Trophoblast cell (in vitro differentiated cells and primary cell): Measurements from ENCODE around the gene MAPK14.

Source experiments
- DNase-seq, 2 donors: peaks; one replicate each; pipeline ENCODE4 v3.0.0-alpha.2; 2016
- H2AFZ ChIP-seq: 2 replicates; pipeline ENCODE4 v1.6.1; 2013; ENCODE audit warnings: low read length, moderate library complexity, mild to moderate bottlenecking; ENCODE audit not compliant: insufficient read depth, poor library complexity
- H2AK5ac ChIP-seq: 2 replicates; pipeline ENCODE4 v1.6.1; 2013; ENCODE audit warnings: mild to moderate bottlenecking, low read length
- H2BK120ac ChIP-seq: 2 replicates; pipeline ENCODE4 v1.6.1; 2013; ENCODE audit warnings: low read length, mild to moderate bottlenecking, moderate library complexity; ENCODE audit not compliant: insufficient read depth, poor library complexity
- H2BK12ac ChIP-seq: 2 replicates; pipeline ENCODE4 v1.6.1; 2013; ENCODE audit warnings: mild to moderate bottlenecking, low read length, moderate library complexity
- H2BK5ac ChIP-seq: 2 replicates; pipeline ENCODE4 v1.6.1; 2013; ENCODE audit warnings: low read length, low read depth, moderate library complexity, mild to moderate bottlenecking; ENCODE audit not compliant: poor library complexity
- H3K14ac ChIP-seq: 2 replicates; pipeline ENCODE4 v1.6.1; 2013; ENCODE audit warnings: mild to moderate bottlenecking, low read length
- H3K18ac ChIP-seq: 2 replicates; pipeline ENCODE4 v1.6.1; 2013; ENCODE audit warnings: mild to moderate bottlenecking, low read length
- H3K23ac ChIP-seq: 2 replicates; pipeline ENCODE4 v1.6.1; 2013; ENCODE audit warnings: low read length
- H3K27ac ChIP-seq: 2 replicates; pipeline ENCODE4 v1.5.1; 2013; ENCODE audit warnings: low read depth, mild to moderate bottlenecking, inconsistent platforms, low read length, moderate library complexity
- H3K27me3 ChIP-seq: 2 replicates; pipeline ENCODE4 v1.6.1; 2013; ENCODE audit warnings: inconsistent platforms, mild to moderate bottlenecking, low read length, moderate library complexity; ENCODE audit not compliant: insufficient read depth
- H3K36me3 ChIP-seq, 2 experiments: 1 replicate in 1 of 2; 2 replicates in 1 of 2; pipeline ENCODE4 v1.6.1; 2013; ENCODE audit warnings: low read length in 2 of 2, mild to moderate bottlenecking in 2 of 2, moderate library complexity in 1 of 2; ENCODE audit not compliant: insufficient read depth in 2 of 2, control insufficient read depth in 1 of 2
- H3K4ac ChIP-seq: 2 replicates; pipeline ENCODE4 v1.6.1; 2013; ENCODE audit warnings: low read depth, mild to moderate bottlenecking, low read length, moderate library complexity
- H3K4me1 ChIP-seq, 2 experiments: 1 replicate in 1 of 2; 2 replicates in 1 of 2; pipeline ENCODE4 v1.6.1; 2013; ENCODE audit warnings: low read length in 2 of 2, mild to moderate bottlenecking in 2 of 2, moderate library complexity in 1 of 2; ENCODE audit not compliant: insufficient read depth in 2 of 2, control insufficient read depth in 1 of 2
- H3K4me2 ChIP-seq: 2 replicates; pipeline ENCODE4 v1.6.1; 2013; ENCODE audit warnings: inconsistent platforms, mild to moderate bottlenecking, low read length, moderate library complexity
- H3K4me3 ChIP-seq: 2 replicates; pipeline ENCODE4 v1.5.1; 2013; ENCODE audit warnings: mild to moderate bottlenecking, low read depth, low read length, inconsistent platforms
- H3K79me1 ChIP-seq: one replicate; pipeline ENCODE4 v1.6.1; 2013; ENCODE audit warnings: low read length
- H3K79me2 ChIP-seq: 2 replicates; pipeline ENCODE4 v1.6.1; 2013; ENCODE audit warnings: low read length, mild to moderate bottlenecking; ENCODE audit not compliant: control insufficient read depth, insufficient read depth, poor library complexity
- H3K9ac ChIP-seq: 2 replicates; pipeline ENCODE4 v1.6.1; 2013; ENCODE audit warnings: mild to moderate bottlenecking, low read length
- H3K9me3 ChIP-seq: 2 replicates; pipeline ENCODE4 v1.6.1; 2013; ENCODE audit warnings: low read depth, mild to moderate bottlenecking, control low read depth, inconsistent platforms, low read length; ENCODE audit not compliant: insufficient read depth
- H4K12ac ChIP-seq: 2 replicates; pipeline ENCODE4 v1.6.1; 2013; ENCODE audit warnings: low read depth, mild to moderate bottlenecking, low read length, moderate library complexity
- H4K8ac ChIP-seq: 2 replicates; pipeline ENCODE4 v1.6.1; 2013; ENCODE audit warnings: low read depth, mild to moderate bottlenecking, low read length, moderate library complexity
- H4K91ac ChIP-seq: one replicate; pipeline ENCODE4 v1.6.1; 2013; ENCODE audit warnings: low read depth, mild to moderate bottlenecking, low read length, moderate library complexity
- WGBS: extraction: QIAGEN DNeasy Blood & Tissue Kit; methylation state at CpG from one replicate; pipeline ENCODE4 v1.1.7; 2013; ENCODE audit warnings: missing lambda C conversion rate; ENCODE audit not compliant: insufficient read length, insufficient coverage; ENCODE audit errors: extremely low coverage; 5-methylcytosine and 5-hydroxymethylcytosine counted together

The MAPK14 gene

GRCh38 chr6:36050947-36051710 is 23.5 kb downstream of the MAPK14 start:
- Histone ChIP-seq H3K27me3 (no peaks in the 10 kb centered on the region), H3K23ac (no peak overlapping the region), H2AFZ (no peak overlapping the region), H3K9me3 (no peaks in the 10 kb centered on the region), H3K4me1 (no peaks in the 10 kb centered on the region), H4K12ac (no peak overlapping the region), H3K79me2 (peaks cover 3% of the 10 kb centered on the region), H2AK5ac (no peak overlapping the region), H3K79me1 (no peaks in the 10 kb centered on the region), H4K8ac (no peak overlapping the region), H2BK120ac (no peak overlapping the region), H2BK5ac (no peak overlapping the region), H3K27ac (no peak overlapping the region), H3K4me2 (no peak overlapping the region), H3K9ac (no peak overlapping the region), H3K4ac (no peak overlapping the region), H3K18ac (no peak overlapping the region), H3K14ac (no peak overlapping the region), H4K91ac (no peak overlapping the region), H3K36me3 (peaks cover 2 to 6% of the 10 kb centered on the region in 2 experiments), H2BK12ac (no peak overlapping the region), H3K4me3 (no peak overlapping the region)
- WGBS = no CpG with 5 or more reads among the region's 16 CpGs
- DNase-seq = no peak

GRCh38 chr6:36052097-36052496 is 24.5 kb downstream of the MAPK14 start:
- no peak overlapping the region for H3K18ac ChIP-seq

GRCh38 chr6:36053878-36054277 is 26.3 kb downstream of the MAPK14 start:
- no CpG with 5 or more reads among the region's 2 CpGs for WGBS
- H3K14ac ChIP-seq = no peak overlapping the region

More at GRCh38 chr6:36052097-36052496, 24.5 kb downstream of the MAPK14 start:
- H3K36me3 ChIP-seq = peaks cover 2 to 4% of the 10 kb centered on the region in 2 experiments
- no peak overlapping the region for H4K91ac ChIP-seq
- no peak overlapping the region for H2BK5ac ChIP-seq
- no peak overlapping the region for H2AFZ ChIP-seq
- H3K27ac ChIP-seq = no peak overlapping the region
- DNase-seq = no peak
- no peaks in the 10 kb centered on the region for H3K4me1 ChIP-seq
- no peaks in the 10 kb centered on the region for H3K27me3 ChIP-seq
- no peaks in the 10 kb centered on the region for H3K79me2 ChIP-seq
- WGBS = no CpG with 5 or more reads among the region's 2 CpGs
- no peak overlapping the region for H3K14ac ChIP-seq
- H4K8ac ChIP-seq = no peak overlapping the region
- no peaks in the 10 kb centered on the region for H3K79me1 ChIP-seq
- H3K4ac ChIP-seq = no peak overlapping the region
- no peak overlapping the region for H2AK5ac ChIP-seq
- H3K4me3 ChIP-seq = no peak overlapping the region
- H2BK12ac ChIP-seq = no peak overlapping the region
- no peak overlapping the region for H2BK120ac ChIP-seq
- no peaks in the 10 kb centered on the region for H3K9me3 ChIP-seq
- no peak overlapping the region for H4K12ac ChIP-seq
- no peak overlapping the region for H3K23ac ChIP-seq
- H3K4me2 ChIP-seq = no peak overlapping the region
- H3K9ac ChIP-seq = no peak overlapping the region

GRCh38 chr6:36054415-36054814 is 26.8 kb downstream of the MAPK14 start:
- H2AFZ ChIP-seq = no peak overlapping the region
- H3K9me3 ChIP-seq = no peaks in the 10 kb centered on the region
- no peak overlapping the region for H3K9ac ChIP-seq
- no peak overlapping the region for H3K4me3 ChIP-seq
- H3K36me3 ChIP-seq = peaks cover 2 to 4% of the 10 kb centered on the region in 2 experiments
- no peak overlapping the region for H4K8ac ChIP-seq
- no peak overlapping the region for H2AK5ac ChIP-seq
- H3K79me1 ChIP-seq = no peaks in the 10 kb centered on the region
- no peak overlapping the region for H2BK120ac ChIP-seq
- H2BK5ac ChIP-seq = no peak overlapping the region
- H3K4me2 ChIP-seq = no peak overlapping the region
- H3K14ac ChIP-seq = no peak overlapping the region
- no peak overlapping the region for H4K91ac ChIP-seq
- no peak overlapping the region for H4K12ac ChIP-seq
- H3K27me3 ChIP-seq = no peaks in the 10 kb centered on the region
- no peak for DNase-seq
- no CpG with 5 or more reads among the region's 2 CpGs for WGBS
- no peak overlapping the region for H3K18ac ChIP-seq
- H3K27ac ChIP-seq = no peak overlapping the region
- H2BK12ac ChIP-seq = no peak overlapping the region
- no peaks in the 10 kb centered on the region for H3K79me2 ChIP-seq
- H3K23ac ChIP-seq = no peak overlapping the region
- no peak overlapping the region for H3K4ac ChIP-seq
- H3K4me1 ChIP-seq = no peaks in the 10 kb centered on the region

More at GRCh38 chr6:36053878-36054277, 26.3 kb downstream of the MAPK14 start:
- no peaks in the 10 kb centered on the region for H3K79me2 ChIP-seq
- H3K4me1 ChIP-seq = no peaks in the 10 kb centered on the region
- no peak overlapping the region for H3K23ac ChIP-seq
- no peak overlapping the region for H3K27ac ChIP-seq
- H3K4ac ChIP-seq = no peak overlapping the region
- peaks cover 2 to 4% of the 10 kb centered on the region in 2 experiments for H3K36me3 ChIP-seq
- no peak overlapping the region for H2AK5ac ChIP-seq
- H2BK120ac ChIP-seq = no peak overlapping the region
- no peaks in the 10 kb centered on the region for H3K27me3 ChIP-seq
- no peak overlapping the region for H4K8ac ChIP-seq
- no peak overlapping the region for H2BK5ac ChIP-seq
- no peaks in the 10 kb centered on the region for H3K9me3 ChIP-seq
- no peak overlapping the region for H3K9ac ChIP-seq
- H3K4me3 ChIP-seq = no peak overlapping the region
- H4K12ac ChIP-seq = no peak overlapping the region
- H2AFZ ChIP-seq = no peak overlapping the region
- no peak overlapping the region for H4K91ac ChIP-seq
- no peak for DNase-seq
- no peak overlapping the region for H2BK12ac ChIP-seq
- no peak overlapping the region for H3K4me2 ChIP-seq
- no peak overlapping the region for H3K18ac ChIP-seq
- no peaks in the 10 kb centered on the region for H3K79me1 ChIP-seq
